ENCODE results near the gene ZNF407.

Gene ZNF407

GRCh38 chr18:74898965-74899364 is 301.3 kb downstream of the ZNF407 start:
- Histone ChIP-seq H3K79me2 (ENCODE audit: insufficient read depth, low read length) (no peaks in the 10 kb centered on the region), H3K4me1 (ENCODE audit: insufficient read depth, low read length) (no peaks in the 10 kb centered on the region), H3K36me3 (ENCODE audit: insufficient read depth, low read length) (no peaks in the 10 kb centered on the region), H3K4me3 (ENCODE audit: low read depth in 1 of 2, low read length in 2 of 2) (no peak overlapping the region), H3K27ac (ENCODE audit: low read length) (no peak overlapping the region), H2AFZ (ENCODE audit: low read depth, low read length) (no peak overlapping the region), H3K9ac (ENCODE audit: low read depth, low read length) (no peak overlapping the region), H3K9me3 (ENCODE audit: insufficient read depth, low read length, severe bottlenecking) (no peaks in the 10 kb centered on the region), H3K27me3 (ENCODE audit: insufficient read depth, low read length, poor library complexity) (no peaks in the 10 kb centered on the region), H4K20me1 (ENCODE audit: insufficient read depth, low read length) (no peaks in the 10 kb centered on the region), H3K4me2 (ENCODE audit: insufficient read depth, low read length) (no peak overlapping the region)
- ATAC-seq (ENCODE audit: insufficient read depth, low read depth) (no peak), DNase-seq (no peak)
- no peak for TF ChIP-seq EZH2 (IDR thresholded peaks at IDR 0.05; ENCODE audit: borderline replicate concordance, low read depth, low read length, severe bottlenecking)
- TF ChIP-seq CTCF (IDR thresholded peaks at IDR 0.05; ENCODE audit: borderline replicate concordance, extremely low read depth, low read length, poor library complexity, severe bottlenecking), result no peak

- Histone ChIP-seq H3K4me2 (ENCODE audit: insufficient read depth, low read length) (no peak overlapping the region), H3K4me1 (ENCODE audit: insufficient read depth, low read length) (no peaks in the 10 kb centered on the region), H2AFZ (ENCODE audit: low read depth, low read length) (no peak overlapping the region), H3K36me3 (ENCODE audit: insufficient read depth, low read length) (no peaks in the 10 kb centered on the region), H3K79me2 (ENCODE audit: insufficient read depth, low read length) (no peaks in the 10 kb centered on the region), H3K27me3 (ENCODE audit: insufficient read depth, low read length, poor library complexity) (no peaks in the 10 kb centered on the region), H3K9ac (ENCODE audit: low read depth, low read length) (no peak overlapping the region), H4K20me1 (ENCODE audit: insufficient read depth, low read length) (no peaks in the 10 kb centered on the region), H3K4me3 (ENCODE audit: low read depth in 1 of 2, low read length in 2 of 2) (no peak overlapping the region), H3K27ac (ENCODE audit: low read length) (no peak overlapping the region), H3K9me3 (ENCODE audit: insufficient read depth, low read length, severe bottlenecking) (no peaks in the 10 kb centered on the region)
- ATAC-seq (ENCODE audit: insufficient read depth, low read depth) (peak; percentile 27; the same call in 1 of the 3 replicates), DNase-seq (no peak)
- TF ChIP-seq EZH2 (IDR thresholded peaks at IDR 0.05; ENCODE audit: borderline replicate concordance, low read depth, low read length, severe bottlenecking) (no peak), CTCF (IDR thresholded peaks at IDR 0.05; ENCODE audit: borderline replicate concordance, extremely low read depth, low read length, poor library complexity, severe bottlenecking) (no peak)
These were observed 301.9 kb downstream of the ZNF407 start for GRCh38 chr18:74899554-74899953.

- Histone ChIP-seq H3K4me2 (ENCODE audit: insufficient read depth, low read length) (no peak overlapping the region), H3K4me1 (ENCODE audit: insufficient read depth, low read length) (no peaks in the 10 kb centered on the region), H3K36me3 (ENCODE audit: insufficient read depth, low read length) (no peaks in the 10 kb centered on the region), H4K20me1 (ENCODE audit: insufficient read depth, low read length) (no peaks in the 10 kb centered on the region), H2AFZ (ENCODE audit: low read depth, low read length) (no peak overlapping the region), H3K27me3 (ENCODE audit: insufficient read depth, low read length, poor library complexity) (no peaks in the 10 kb centered on the region), H3K4me3 (ENCODE audit: low read depth in 1 of 2, low read length in 2 of 2) (no peak overlapping the region), H3K9ac (ENCODE audit: low read depth, low read length) (no peak overlapping the region), H3K9me3 (ENCODE audit: insufficient read depth, low read length, severe bottlenecking) (no peaks in the 10 kb centered on the region), H3K79me2 (ENCODE audit: insufficient read depth, low read length) (no peaks in the 10 kb centered on the region), H3K27ac (ENCODE audit: low read length) (no peak overlapping the region)
- DNase-seq (no peak), ATAC-seq (ENCODE audit: insufficient read depth, low read depth) (no peak)
- no peak for TF ChIP-seq CTCF (IDR thresholded peaks at IDR 0.05; ENCODE audit: borderline replicate concordance, extremely low read depth, low read length, poor library complexity, severe bottlenecking)
- TF ChIP-seq EZH2 (IDR thresholded peaks at IDR 0.05; ENCODE audit: borderline replicate concordance, low read depth, low read length, severe bottlenecking), result no peak
These were observed 303.9 kb downstream of the ZNF407 start for GRCh38 chr18:74901362-74902146.

All from DND-41 (cell line).